ENCODE data around the gene UNC5C.

DNA sequence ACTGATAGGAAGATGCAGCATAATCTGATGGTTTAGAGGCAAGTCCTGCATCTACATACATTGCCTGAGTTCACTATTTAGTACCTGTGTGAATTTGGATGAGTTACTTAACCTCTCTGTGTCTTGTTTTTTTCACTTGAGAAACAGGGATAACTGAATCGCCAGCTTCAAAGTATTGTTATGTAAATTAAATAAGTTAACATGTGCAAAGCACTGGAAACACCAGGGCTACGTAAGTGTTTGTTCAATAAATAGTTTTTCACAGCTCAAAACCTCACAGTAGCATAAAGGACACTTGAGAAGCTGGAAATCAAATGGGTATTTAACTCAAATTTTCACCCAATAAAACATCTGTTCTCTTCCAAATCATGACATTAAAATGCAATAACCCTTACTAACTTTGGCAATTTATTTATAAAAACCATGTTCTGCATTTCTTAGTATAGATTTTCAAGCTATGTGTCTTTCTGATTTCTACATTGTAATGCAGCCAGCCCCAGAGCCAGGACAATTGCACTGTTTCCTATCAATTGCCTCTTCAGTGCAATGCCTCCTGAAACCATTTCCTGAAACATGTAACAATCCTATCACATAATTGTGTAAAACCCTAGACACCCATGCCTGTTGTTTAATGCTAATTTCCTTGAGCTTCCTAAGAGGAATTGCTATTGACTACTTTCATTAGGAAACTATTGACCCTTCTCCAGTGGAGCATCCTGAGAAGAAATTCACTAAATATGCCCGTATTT is 177.1 kb downstream of the UNC5C start:
- TF ChIP-seq CTCF (conservative IDR thresholded peaks at IDR 0.05 in 1 of 2, IDR thresholded peaks at IDR 0.05 in 1 of 2; ENCODE audit: low read depth in 1 of 2, low read length in 2 of 2) (no peak), EZH2 (IDR thresholded peaks at IDR 0.05; ENCODE audit: low read length, missing control alignments) (no peak)

All from fibroblast of lung (primary cell).